GM23338 (cell line): Measurements from ENCODE around the gene ST3GAL6. TPM values are rescaled to one million over a fixed set of nuclear protein-coding genes. Genes with fewer than 3 reads are reported as not detected.

Experiments used
- ATAC-seq: fragments of 200-7000 bp; cut with Tn5 transposase; 3 replicates; pipeline ENCODE4 v1.9.1; 2020
- DNase-seq: peaks from one replicate; pipeline ENCODE4 v3.0.0-alpha.2; 2015; ENCODE audit warnings: low spot score
- H2AFZ ChIP-seq: fragments of 200-600 bp; sonication (generic); 2 replicates; pipeline ENCODE4 v1.8.0; 2016; ENCODE audit warnings: antibody characterized with exemption, mild to moderate bottlenecking, moderate library complexity
- H3F3A ChIP-seq: fragments of 200-600 bp; sonication (generic); replicated peaks from 2 replicates; pipeline ENCODE4 v1.8.0; 2017; ENCODE audit warnings: antibody characterized with exemption, mixed run types, low read depth
- H3K27ac ChIP-seq: fragments of 200-600 bp; sonication (generic); 2 replicates; pipeline ENCODE4 v1.6.1; 2016; ENCODE audit warnings: low read depth
- H3K27me3 ChIP-seq: fragments of 200-600 bp; sonication (generic); 2 replicates; pipeline ENCODE4 v1.8.0; 2016; ENCODE audit warnings: mild to moderate bottlenecking, mixed run types, moderate library complexity; ENCODE audit not compliant: insufficient read depth
- H3K36me3 ChIP-seq: fragments of 200-600 bp; sonication (generic); 2 replicates; pipeline ENCODE4 v1.8.0; 2016; ENCODE audit warnings: mild to moderate bottlenecking; ENCODE audit not compliant: insufficient read depth
- H3K4me1 ChIP-seq: fragments of 200-600 bp; sonication (generic); 2 replicates; pipeline ENCODE4 v1.8.0; 2016; ENCODE audit warnings: mild to moderate bottlenecking, moderate library complexity; ENCODE audit not compliant: insufficient read depth
- H3K4me2 ChIP-seq: fragments of 200-600 bp; sonication (generic); 2 replicates; pipeline ENCODE4 v1.7.1; 2017; ENCODE audit warnings: mixed run types
- H3K4me3 ChIP-seq: fragments of 200-600 bp; sonication (generic); 2 replicates; pipeline ENCODE4 v1.6.1; 2016; ENCODE audit warnings: mixed run types
- H3K79me2 ChIP-seq: fragments of 200-600 bp; sonication (generic); replicated peaks from 2 replicates; pipeline ENCODE4 v1.8.0; 2017; ENCODE audit warnings: mild to moderate bottlenecking; ENCODE audit not compliant: insufficient read depth
- H3K9me2 ChIP-seq: fragments of 200-600 bp; sonication (generic); 2 replicates; pipeline ENCODE4 v1.8.0; 2017; ENCODE audit not compliant: insufficient read depth
- H4K20me1 ChIP-seq: fragments of 200-600 bp; sonication (generic); replicated peaks from 2 replicates; pipeline ENCODE4 v1.8.0; 2017; ENCODE audit warnings: mild to moderate bottlenecking; ENCODE audit not compliant: insufficient read depth
- H3K27ac Mint-ChIP-seq: 2 replicates; pipeline ENCODE4 v1.8.0; 2020; ENCODE audit warnings: inconsistent platforms, mild to moderate bottlenecking, moderate library complexity, mixed read lengths
- H3K27me3 Mint-ChIP-seq: 3 replicates; pipeline ENCODE4 v1.8.0; 2022; ENCODE audit warnings: low read depth, mild to moderate bottlenecking, moderate library complexity, mixed read lengths, inconsistent platforms; ENCODE audit not compliant: insufficient read depth, poor library complexity
- H3K36me3 Mint-ChIP-seq: 3 replicates; pipeline ENCODE4 v1.8.0; 2021; ENCODE audit warnings: low read depth, mild to moderate bottlenecking, inconsistent platforms, moderate library complexity, mixed read lengths
- H3K4me1 Mint-ChIP-seq: 3 replicates; pipeline ENCODE4 v1.8.0; 2020; ENCODE audit warnings: mild to moderate bottlenecking, inconsistent platforms, mixed read lengths
- H3K4me3 Mint-ChIP-seq: 3 replicates; pipeline ENCODE4 v1.8.0; 2021; ENCODE audit warnings: moderate library complexity, mild to moderate bottlenecking, inconsistent platforms, mixed read lengths
- H3K9me3 Mint-ChIP-seq: 3 replicates; pipeline ENCODE4 v1.8.0; 2020; ENCODE audit warnings: moderate library complexity, mild to moderate bottlenecking, inconsistent platforms, mixed read lengths
- CREB1 ChIP-seq: fragments of 250-450 bp; sonication (Bioruptor Pico); IDR thresholded peaks from 2 replicates; pipeline ENCODE4 v1.5.0; 2020; ENCODE audit warnings: low read depth, mild to moderate bottlenecking, moderate library complexity
- EZH2 ChIP-seq: fragments of 200-600 bp; sonication (generic); IDR thresholded peaks from one replicate; pipeline ENCODE4 v1.8.0; 2017; ENCODE audit warnings: antibody characterized with exemption, mild to moderate bottlenecking, low read depth; ENCODE audit not compliant: unreplicated experiment
- EZH2phosphoT487 ChIP-seq: fragments of 200-600 bp; sonication (generic); IDR thresholded peaks from one replicate; pipeline ENCODE4 v1.8.1; 2018; ENCODE audit warnings: antibody characterized with exemption; ENCODE audit not compliant: unreplicated experiment
- JUNB ChIP-seq: IDR thresholded peaks from one replicate; pipeline ENCODE4 v1.6.1; 2016; ENCODE audit warnings: antibody characterized with exemption; ENCODE audit not compliant: unreplicated experiment
- NANOG ChIP-seq: IDR thresholded peaks from 2 replicates; pipeline ENCODE4 v1.6.1; 2016; ENCODE audit warnings: antibody characterized with exemption, borderline replicate concordance
- POLR2AphosphoS5 ChIP-seq: IDR thresholded peaks from 2 replicates; pipeline ENCODE4 v1.6.1; 2016; ENCODE audit warnings: antibody characterized with exemption, low read depth
- STAT1 ChIP-seq: IDR thresholded peaks from one replicate; pipeline ENCODE4 v1.6.1; 2016; ENCODE audit warnings: antibody characterized with exemption; ENCODE audit not compliant: unreplicated experiment
- ZNF114 ChIP-seq: fragments of 250-450 bp; sonication (Bioruptor Pico); IDR thresholded peaks from 2 replicates; pipeline ENCODE4 v1.5.0; 2020; ENCODE audit warnings: mild to moderate bottlenecking, moderate library complexity
- ZNF331 ChIP-seq: fragments of 250-450 bp; sonication (Bioruptor Pico); IDR thresholded peaks from 2 replicates; pipeline ENCODE4 v1.5.0; 2020; ENCODE audit warnings: low read depth, mild to moderate bottlenecking, moderate library complexity
- polyA plus RNA-seq: library from polyadenylated mRNA; unstranded; fragments of >200 nt; fragmentation: Nextera tagmentation; extraction: Ambion mirVana; gene quantifications from 2 replicates; pipeline ENCODE4 v1.2.1, GENCODE V29; 2016
- total RNA-seq: library from RNA; depleted of rRNA; stranded (reverse); fragments of >200 nt; shearing (Covaris generic); gene quantifications from 2 replicates; pipeline ENCODE4 v1.2.3, GENCODE V29; 2014
- TF ChIP-seq, protein P1 (sequence below): IDR thresholded peaks from one replicate; pipeline ENCODE4 v1.6.1; 2018; ENCODE audit warnings: antibody characterized with exemption; ENCODE audit not compliant: unreplicated experiment
- TF ChIP-seq, protein P2 (sequence below): IDR thresholded peaks from 2 replicates; pipeline ENCODE4 v1.6.1; 2016; ENCODE audit warnings: antibody characterized with exemption
- TF ChIP-seq, protein P3 (sequence below): fragments of 250-450 bp; sonication (Bioruptor Pico); IDR thresholded peaks from 2 replicates; pipeline ENCODE4 v1.5.0; 2020; ENCODE audit warnings: mild to moderate bottlenecking, moderate library complexity
- TF ChIP-seq, protein P4 (sequence below), 2 experiments: fragments of 200-600 bp in 1 of 2; sonication (generic) in 1 of 2; conservative IDR thresholded peaks; 2 replicates each; pipeline versions ENCODE4 v1.5.1 to v1.6.1; 2016 to 2017; ENCODE audit warnings: antibody characterized with exemption in 2 of 2, low read depth in 2 of 2, mild to moderate bottlenecking in 2 of 2, moderate library complexity in 1 of 2

ST3GAL6 gene
- total and polyA plus RNA-seq, 2 experiments from 2014 or later, result 4.7 to 8.1 TPM

DNA sequence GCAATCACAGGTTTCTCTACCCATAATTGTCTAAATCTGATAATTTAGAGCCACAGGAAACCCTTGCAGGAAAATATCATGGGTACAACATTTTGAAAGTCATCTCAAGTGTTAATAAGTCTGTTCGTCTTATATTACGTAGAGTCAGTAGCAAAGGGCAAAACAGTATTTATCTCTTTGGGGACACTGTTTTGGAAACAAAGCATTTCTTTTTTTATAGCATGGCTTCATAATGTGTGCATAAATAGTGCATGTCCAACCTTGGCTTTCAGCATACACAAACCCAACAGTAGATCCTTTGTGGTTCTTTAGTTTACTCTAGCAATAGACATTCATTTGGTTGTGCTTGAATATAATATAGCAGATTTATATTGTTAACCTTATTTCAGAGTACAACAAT lies 24.0 kb downstream of the ST3GAL6 start:
- H4K20me1 ChIP-seq, result no peaks in the 10 kb centered on the region
- H3K4me3 Mint-ChIP-seq, result no peak overlapping the region

More for the DNA sequence above, 24.0 kb downstream of the ST3GAL6 start:
- H3K4me1 Mint-ChIP-seq, result no peaks in the 10 kb centered on the region; the same call in 2 of the 3 replicates
- Histone ChIP-seq H3K4me3 (no peak overlapping the region), H3K4me2 (no peak overlapping the region), H3K27ac (no peak overlapping the region), H3K9me2 (no peaks in the 10 kb centered on the region; the same call in 1 of the 2 replicates), H3K79me2 (no peaks in the 10 kb centered on the region), H3K4me1 (no peaks in the 10 kb centered on the region), H3F3A (no peaks in the 10 kb centered on the region), H3K27me3 (no peaks in the 10 kb centered on the region), H3K36me3 (no peaks in the 10 kb centered on the region), H2AFZ (no peak overlapping the region)
- H3K27me3 Mint-ChIP-seq, result peaks cover 3% of the 10 kb centered on the region
- no peak overlapping the region for H3K27ac Mint-ChIP-seq
- TF ChIP-seq, protein P1, sequence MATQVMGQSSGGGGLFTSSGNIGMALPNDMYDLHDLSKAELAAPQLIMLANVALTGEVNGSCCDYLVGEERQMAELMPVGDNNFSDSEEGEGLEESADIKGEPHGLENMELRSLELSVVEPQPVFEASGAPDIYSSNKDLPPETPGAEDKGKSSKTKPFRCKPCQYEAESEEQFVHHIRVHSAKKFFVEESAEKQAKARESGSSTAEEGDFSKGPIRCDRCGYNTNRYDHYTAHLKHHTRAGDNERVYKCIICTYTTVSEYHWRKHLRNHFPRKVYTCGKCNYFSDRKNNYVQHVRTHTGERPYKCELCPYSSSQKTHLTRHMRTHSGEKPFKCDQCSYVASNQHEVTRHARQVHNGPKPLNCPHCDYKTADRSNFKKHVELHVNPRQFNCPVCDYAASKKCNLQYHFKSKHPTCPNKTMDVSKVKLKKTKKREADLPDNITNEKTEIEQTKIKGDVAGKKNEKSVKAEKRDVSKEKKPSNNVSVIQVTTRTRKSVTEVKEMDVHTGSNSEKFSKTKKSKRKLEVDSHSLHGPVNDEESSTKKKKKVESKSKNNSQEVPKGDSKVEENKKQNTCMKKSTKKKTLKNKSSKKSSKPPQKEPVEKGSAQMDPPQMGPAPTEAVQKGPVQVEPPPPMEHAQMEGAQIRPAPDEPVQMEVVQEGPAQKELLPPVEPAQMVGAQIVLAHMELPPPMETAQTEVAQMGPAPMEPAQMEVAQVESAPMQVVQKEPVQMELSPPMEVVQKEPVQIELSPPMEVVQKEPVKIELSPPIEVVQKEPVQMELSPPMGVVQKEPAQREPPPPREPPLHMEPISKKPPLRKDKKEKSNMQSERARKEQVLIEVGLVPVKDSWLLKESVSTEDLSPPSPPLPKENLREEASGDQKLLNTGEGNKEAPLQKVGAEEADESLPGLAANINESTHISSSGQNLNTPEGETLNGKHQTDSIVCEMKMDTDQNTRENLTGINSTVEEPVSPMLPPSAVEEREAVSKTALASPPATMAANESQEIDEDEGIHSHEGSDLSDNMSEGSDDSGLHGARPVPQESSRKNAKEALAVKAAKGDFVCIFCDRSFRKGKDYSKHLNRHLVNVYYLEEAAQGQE, result no peak
- TF ChIP-seq POLR2AphosphoS5 (no peak), STAT1 (no peak), ZNF331 (CRISPR knock-in tag) (no peak), ZNF114 (CRISPR knock-in tag) (no peak), NANOG (no peak), JUNB (no peak), EZH2phosphoT487 (no peak), EZH2 (no peak), CREB1 (CRISPR knock-in tag) (no peak)
- TF ChIP-seq, protein P2, sequence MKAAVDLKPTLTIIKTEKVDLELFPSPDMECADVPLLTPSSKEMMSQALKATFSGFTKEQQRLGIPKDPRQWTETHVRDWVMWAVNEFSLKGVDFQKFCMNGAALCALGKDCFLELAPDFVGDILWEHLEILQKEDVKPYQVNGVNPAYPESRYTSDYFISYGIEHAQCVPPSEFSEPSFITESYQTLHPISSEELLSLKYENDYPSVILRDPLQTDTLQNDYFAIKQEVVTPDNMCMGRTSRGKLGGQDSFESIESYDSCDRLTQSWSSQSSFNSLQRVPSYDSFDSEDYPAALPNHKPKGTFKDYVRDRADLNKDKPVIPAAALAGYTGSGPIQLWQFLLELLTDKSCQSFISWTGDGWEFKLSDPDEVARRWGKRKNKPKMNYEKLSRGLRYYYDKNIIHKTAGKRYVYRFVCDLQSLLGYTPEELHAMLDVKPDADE, result no peak
- TF ChIP-seq, protein P3, sequence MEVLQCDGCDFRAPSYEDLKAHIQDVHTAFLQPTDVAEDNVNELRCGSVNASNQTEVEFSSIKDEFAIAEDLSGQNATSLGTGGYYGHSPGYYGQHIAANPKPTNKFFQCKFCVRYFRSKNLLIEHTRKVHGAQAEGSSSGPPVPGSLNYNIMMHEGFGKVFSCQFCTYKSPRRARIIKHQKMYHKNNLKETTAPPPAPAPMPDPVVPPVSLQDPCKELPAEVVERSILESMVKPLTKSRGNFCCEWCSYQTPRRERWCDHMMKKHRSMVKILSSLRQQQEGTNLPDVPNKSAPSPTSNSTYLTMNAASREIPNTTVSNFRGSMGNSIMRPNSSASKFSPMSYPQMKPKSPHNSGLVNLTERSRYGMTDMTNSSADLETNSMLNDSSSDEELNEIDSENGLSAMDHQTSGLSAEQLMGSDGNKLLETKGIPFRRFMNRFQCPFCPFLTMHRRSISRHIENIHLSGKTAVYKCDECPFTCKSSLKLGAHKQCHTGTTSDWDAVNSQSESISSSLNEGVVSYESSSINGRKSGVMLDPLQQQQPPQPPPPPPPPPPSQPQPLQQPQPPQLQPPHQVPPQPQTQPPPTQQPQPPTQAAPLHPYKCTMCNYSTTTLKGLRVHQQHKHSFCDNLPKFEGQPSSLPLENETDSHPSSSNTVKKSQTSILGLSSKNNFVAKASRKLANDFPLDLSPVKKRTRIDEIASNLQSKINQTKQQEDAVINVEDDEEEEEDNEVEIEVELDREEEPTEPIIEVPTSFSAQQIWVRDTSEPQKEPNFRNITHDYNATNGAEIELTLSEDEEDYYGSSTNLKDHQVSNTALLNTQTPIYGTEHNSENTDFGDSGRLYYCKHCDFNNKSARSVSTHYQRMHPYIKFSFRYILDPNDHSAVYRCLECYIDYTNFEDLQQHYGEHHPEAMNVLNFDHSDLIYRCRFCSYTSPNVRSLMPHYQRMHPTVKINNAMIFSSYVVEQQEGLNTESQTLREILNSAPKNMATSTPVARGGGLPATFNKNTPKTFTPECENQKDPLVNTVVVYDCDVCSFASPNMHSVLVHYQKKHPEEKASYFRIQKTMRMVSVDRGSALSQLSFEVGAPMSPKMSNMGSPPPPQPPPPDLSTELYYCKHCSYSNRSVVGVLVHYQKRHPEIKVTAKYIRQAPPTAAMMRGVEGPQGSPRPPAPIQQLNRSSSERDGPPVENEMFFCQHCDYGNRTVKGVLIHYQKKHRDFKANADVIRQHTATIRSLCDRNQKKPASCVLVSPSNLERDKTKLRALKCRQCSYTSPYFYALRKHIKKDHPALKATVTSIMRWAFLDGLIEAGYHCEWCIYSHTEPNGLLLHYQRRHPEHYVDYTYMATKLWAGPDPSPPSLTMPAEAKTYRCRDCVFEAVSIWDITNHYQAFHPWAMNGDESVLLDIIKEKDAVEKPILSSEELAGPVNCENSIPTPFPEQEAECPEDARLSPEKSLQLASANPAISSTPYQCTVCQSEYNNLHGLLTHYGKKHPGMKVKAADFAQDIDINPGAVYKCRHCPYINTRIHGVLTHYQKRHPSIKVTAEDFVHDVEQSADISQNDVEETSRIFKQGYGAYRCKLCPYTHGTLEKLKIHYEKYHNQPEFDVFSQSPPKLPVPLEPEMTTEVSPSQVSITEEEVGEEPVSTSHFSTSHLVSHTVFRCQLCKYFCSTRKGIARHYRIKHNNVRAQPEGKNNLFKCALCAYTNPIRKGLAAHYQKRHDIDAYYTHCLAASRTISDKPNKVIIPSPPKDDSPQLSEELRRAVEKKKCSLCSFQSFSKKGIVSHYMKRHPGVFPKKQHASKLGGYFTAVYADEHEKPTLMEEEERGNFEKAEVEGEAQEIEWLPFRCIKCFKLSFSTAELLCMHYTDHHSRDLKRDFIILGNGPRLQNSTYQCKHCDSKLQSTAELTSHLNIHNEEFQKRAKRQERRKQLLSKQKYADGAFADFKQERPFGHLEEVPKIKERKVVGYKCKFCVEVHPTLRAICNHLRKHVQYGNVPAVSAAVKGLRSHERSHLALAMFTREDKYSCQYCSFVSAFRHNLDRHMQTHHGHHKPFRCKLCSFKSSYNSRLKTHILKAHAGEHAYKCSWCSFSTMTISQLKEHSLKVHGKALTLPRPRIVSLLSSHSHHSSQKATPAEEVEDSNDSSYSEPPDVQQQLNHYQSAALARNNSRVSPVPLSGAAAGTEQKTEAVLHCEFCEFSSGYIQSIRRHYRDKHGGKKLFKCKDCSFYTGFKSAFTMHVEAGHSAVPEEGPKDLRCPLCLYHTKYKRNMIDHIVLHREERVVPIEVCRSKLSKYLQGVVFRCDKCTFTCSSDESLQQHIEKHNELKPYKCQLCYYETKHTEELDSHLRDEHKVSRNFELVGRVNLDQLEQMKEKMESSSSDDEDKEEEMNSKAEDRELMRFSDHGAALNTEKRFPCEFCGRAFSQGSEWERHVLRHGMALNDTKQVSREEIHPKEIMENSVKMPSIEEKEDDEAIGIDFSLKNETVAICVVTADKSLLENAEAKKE (CRISPR knock-in tag), result no peak
- TF ChIP-seq, protein P4, sequence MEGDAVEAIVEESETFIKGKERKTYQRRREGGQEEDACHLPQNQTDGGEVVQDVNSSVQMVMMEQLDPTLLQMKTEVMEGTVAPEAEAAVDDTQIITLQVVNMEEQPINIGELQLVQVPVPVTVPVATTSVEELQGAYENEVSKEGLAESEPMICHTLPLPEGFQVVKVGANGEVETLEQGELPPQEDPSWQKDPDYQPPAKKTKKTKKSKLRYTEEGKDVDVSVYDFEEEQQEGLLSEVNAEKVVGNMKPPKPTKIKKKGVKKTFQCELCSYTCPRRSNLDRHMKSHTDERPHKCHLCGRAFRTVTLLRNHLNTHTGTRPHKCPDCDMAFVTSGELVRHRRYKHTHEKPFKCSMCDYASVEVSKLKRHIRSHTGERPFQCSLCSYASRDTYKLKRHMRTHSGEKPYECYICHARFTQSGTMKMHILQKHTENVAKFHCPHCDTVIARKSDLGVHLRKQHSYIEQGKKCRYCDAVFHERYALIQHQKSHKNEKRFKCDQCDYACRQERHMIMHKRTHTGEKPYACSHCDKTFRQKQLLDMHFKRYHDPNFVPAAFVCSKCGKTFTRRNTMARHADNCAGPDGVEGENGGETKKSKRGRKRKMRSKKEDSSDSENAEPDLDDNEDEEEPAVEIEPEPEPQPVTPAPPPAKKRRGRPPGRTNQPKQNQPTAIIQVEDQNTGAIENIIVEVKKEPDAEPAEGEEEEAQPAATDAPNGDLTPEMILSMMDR (conservative IDR thresholded peaks at IDR 0.05; ENCODE audit: low read depth in 2 of 2), result no peak
- H3K36me3 Mint-ChIP-seq, result no peaks in the 10 kb centered on the region
- ATAC-seq (no peak), DNase-seq (no peak)
- H3K9me3 Mint-ChIP-seq, result no peaks in the 10 kb centered on the region
